ENCODE measurements around the gene PLEKHA7.
"Not testable (repeated sequence)": the region's sequence is repeated elsewhere in the genome, so short reads cannot be mapped to it uniquely, and the experiment has no call there.

PLEKHA7 gene

GRCh38 chr11:17010851-17011420 lies 3.3 kb downstream of the PLEKHA7 start:
- DNase-seq = no peak

DNA sequence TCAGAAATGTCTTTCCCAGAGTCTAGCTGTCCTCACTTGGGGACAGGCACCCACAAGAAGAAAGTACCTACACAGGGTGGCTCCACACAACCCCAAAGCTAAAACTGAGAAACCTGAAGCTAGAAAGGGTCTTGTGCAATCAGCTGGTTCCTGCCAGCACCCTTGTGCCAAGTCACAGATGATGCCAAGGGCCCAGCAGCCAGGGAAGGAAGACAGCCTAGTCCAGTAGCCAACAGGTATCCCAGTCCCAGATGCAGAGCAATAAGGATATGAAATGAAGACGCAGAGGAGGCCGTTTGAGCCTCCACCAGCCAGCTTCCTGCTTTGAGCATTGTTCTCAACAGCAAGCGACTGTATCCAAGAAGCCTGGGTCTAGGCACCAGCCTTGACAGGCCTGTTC lies 6.1 kb downstream of the PLEKHA7 start:
- no peak for DNase-seq

- DNase-seq = no peak
These were observed 8.6 kb downstream of the PLEKHA7 start for GRCh38 chr11:17005646-17006045.

- no peak for DNase-seq
These were observed 9.6 kb downstream of the PLEKHA7 start for GRCh38 chr11:17004486-17005148.

DNA sequence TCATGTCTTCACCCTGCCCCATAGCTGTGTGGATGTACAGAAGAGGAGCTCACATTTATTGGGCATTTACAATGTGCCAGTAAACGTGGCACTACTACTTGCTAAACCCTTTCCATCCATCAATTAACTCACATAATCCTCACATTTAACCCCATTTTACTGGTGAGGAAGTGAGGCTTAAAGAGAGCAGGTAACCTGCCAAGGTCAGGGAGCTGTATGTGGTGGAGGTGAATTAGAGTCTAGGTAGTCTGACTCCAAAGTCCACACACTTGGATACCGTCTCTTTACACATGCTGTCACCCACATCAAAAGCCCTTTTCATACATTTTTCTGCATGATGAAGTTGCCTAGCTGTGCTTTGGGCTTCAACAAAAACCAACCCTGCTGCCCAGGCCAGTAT lies 10.8 kb downstream of the PLEKHA7 start:
- DNase-seq = no peak

DNA sequence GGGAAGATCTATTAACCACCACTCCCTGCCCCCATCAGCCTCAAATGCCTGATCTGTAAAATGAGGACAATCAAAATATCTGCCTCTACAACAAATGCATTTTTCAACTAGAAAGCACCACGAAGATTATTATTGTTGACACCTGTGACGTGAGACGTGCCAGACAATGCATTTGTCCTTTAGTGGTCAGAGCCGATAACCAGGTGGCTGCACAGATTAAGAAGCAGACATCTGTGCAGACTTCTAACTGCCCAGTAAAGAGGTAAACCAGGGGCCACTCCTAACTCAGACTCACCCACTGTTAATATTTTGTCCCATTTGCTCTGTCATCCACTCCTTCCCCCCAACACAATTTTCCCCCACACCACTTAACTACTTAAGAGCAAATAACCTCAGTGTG lies 11.7 kb downstream of the PLEKHA7 start:
- DNase-seq = peak; percentile 18

DNA sequence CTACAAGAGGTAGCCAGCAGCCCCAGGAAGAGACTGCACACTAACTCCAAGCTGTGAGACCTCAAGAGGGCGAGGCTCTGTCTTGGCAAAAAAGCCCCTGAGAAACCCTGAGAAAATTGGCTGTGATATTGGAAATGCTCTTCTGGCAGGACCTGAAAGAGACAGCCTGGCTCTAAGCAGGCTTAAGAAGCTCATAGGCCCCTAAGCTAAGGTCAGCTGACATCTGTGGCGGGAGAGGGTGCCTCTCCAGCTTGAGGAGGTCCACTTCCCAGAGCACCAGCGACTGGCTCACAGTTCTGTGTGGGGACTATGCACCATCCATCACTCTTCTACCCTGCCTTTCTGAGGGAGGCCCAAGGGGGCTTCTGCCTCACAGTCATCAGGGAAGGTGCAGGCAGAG lies 12.4 kb downstream of the PLEKHA7 start:
- no peak for DNase-seq

DNA sequence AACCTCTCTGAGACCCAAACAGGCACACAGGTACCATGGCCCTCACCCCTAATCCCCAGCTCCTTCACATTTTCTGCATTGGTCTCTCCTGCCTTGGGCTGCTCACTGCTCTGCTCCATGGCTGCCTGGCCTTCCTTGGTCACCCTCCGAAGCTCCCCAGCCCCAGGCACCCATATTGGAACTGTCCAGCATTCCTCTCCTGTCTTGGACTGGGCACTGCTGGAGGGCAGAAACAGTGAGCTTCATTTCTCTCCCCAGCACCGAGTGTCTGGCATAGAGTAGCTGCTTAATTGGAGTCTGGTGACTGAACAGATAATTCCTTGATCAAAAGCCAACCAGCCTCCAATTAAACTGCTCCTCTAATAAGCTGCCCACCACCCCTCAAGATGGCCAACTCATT lies 13.2 kb downstream of the PLEKHA7 start:
- DNase-seq = no peak

DNA sequence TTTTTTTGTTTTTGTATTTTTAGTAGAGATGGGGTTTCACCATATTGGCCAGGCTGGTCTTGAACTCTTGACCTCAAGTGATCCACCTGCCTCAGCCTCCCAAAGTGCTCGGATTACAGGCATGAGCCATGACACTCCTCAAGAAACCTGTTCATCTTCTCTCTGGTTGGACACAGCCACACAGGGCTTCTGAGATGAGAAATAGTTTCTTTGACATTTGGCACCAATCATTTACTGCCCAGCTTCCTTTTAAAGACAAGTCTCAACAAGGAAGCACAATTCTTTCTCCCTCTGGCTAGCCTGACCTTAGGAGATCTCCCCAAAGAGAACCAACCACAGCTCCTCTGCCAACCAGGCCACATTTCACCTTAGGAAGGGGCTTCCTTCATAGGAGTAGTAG lies 14.0 kb downstream of the PLEKHA7 start:
- not testable (repeated sequence) for DNase-seq

- DNase-seq = no peak
These were observed 15.1 kb downstream of the PLEKHA7 start for GRCh38 chr11:16999116-16999515.

DNA sequence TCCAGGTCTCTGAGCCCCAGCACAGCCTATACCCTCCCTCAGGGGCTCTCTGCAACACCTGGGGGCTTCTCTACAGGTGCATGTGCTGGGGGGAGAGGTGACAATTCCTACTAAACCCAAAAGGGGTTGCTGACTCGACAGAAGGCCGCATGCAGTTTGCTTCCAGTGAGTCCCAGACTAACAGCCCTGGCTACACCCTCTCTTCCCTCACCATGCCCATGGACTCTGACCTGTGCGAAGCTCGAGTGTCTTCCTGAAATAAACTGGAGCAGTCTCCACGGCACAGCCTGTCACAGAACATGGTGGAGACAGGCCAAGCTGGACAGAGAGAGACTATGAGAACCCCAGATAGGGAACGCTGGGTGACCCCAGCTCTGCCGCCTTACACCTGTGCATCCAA lies 16.6 kb downstream of the PLEKHA7 start:
- DNase-seq = no peak

DNA sequence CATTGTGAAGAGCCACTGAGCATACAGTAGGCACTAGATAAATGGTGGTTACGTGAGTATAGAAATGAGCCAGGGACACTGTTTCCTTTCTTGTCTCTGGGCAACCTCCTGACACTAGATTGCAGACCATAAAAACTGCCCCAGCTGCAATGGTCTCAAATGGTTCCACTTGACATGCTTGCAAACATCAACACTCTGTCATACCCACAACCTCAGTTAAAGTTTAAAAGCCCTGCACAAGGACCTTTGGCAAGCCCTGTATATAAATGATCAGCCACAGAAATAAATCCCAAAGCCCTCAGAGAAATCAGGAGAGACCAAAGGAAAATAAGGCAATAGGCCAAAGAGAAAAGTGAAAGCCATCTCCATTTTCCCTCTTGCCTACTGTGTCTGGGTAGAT lies 20.7 kb downstream of the PLEKHA7 start:
- no peak for DNase-seq

- DNase-seq = no peak
These were observed 21.4 kb downstream of the PLEKHA7 start for GRCh38 chr11:16992846-16993245.

DNA sequence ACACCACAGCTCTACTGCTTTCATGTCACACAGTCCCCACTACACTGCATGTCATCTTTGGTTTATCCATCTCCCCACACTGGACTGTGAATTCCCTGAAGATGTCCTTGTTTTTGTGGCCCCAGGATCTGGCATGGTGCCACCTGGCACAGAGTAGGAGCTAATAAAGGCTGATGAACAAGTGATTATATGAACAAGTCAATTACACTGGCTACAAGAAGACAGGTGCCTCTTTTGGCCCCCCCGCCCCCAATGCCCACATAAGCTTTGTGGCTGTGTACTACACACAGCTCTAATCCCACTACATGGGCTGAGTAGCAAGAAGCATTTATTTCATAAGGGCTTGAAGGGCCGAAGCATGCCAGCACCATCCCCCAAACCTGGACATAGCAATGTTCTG lies 24.7 kb downstream of the PLEKHA7 start:
- no peak for DNase-seq

DNA sequence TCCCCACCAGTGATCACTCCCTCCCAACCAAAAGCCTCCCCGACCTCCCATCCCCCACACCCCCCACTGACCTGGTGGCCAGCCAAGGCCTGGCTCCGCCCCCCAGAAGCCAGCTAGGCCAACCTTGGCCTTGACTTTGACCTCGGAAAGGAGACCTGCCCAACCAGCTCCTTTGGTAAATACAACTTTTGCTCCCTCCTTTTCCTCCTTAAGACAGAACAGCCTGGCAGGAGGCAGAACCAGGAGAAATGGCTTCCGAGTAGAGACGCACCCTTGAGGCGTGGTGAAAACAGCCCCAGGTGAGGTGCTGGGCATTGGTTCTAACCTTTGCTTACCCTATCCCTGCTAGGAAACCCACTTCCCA lies 27.0 kb downstream of the PLEKHA7 start:
- DNase-seq = no peak

GRCh38 chr11:16986434-16987204 lies 27.6 kb downstream of the PLEKHA7 start:
- peak; percentile 66 for DNase-seq

DNA sequence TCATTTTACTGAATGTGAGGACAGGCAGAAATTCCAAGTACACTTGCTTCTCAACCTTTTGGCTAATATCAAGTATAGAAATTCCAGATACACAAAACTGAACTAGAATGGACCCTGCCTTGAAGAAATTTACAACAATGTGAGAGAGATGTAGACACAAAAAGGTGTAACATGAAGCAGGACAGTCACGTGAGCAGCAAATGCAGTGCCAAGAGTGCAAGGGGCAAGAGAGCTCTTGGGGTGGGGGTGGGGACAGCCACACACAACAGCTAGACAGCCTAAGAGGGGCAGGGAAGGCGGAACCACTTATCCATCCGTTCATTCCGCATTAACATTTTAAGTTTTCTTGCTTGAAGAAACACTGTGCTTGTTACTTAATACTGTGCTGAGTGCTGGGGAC lies 28.9 kb downstream of the PLEKHA7 start:
- DNase-seq = no peak

GRCh38 chr11:16984229-16984628 lies 30.0 kb downstream of the PLEKHA7 start:
- DNase-seq = no peak

GRCh38 chr11:16982809-16983208 lies 31.4 kb downstream of the PLEKHA7 start:
- no peak for DNase-seq

DNA sequence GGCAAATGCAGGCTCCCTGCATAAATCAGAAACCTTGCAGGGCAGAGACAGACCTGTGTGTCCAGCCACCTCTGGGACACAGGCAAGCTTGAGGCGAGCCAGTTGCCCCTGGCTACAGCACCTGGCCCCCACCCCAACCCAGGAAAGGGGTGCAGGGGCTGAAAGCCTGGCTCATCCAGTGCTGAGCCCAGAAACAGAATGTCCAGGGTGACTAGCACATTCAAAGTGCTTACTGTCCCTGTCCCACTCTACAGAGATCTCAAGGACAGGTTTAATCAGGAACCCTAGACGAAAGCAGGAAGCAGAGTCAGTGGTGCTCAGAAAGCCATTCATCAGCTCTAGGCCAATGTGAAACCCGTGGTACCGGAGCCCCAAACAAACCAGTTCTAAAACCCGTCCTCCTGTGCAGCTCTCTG lies 31.9 kb downstream of the PLEKHA7 start:
- DNase-seq = no peak

DNA sequence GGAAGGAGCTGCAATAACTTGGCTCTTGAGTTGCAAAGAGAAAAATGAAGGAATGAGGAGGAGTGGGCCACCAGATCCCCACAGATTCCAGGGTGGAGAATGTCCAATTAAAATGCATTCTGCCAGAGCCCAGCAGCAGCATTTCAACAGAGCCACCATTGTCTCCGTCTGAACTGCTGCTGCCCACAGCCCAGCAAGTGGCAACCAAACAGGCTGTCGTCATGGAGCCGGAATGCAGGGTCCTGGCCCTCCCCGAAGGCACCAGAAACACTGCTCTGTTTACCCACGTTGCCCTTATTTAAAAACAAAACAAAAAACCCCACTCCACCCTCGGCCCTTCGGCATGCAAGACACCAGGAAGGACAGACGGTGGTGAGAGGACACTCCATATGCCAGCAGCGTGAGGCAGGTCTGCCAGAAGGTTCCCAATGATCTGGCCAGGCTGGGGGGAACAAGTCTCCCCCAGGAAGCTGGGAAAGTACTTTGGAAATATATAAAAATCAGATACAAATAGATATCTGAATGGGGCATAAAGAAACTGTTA lies 32.5 kb downstream of the PLEKHA7 start:
- no peak for DNase-seq

- DNase-seq = no peak
These were observed 34.3 kb downstream of the PLEKHA7 start for GRCh38 chr11:16979703-16980622.

- no peak for DNase-seq
These were observed 36.3 kb downstream of the PLEKHA7 start for GRCh38 chr11:16977994-16978315.

Measured in OCI-M1 (cell line).